ENCODE measurements around the gene CDH13.

CDH13 gene

GRCh38 chr16:83762141-83762991 lies 1135.6 kb downstream of the CDH13 start:
- H3K9me3 ChIP-seq (ENCODE audit: control insufficient read depth in 5 of 5, low read length in 5 of 5), result peaks cover 0 to 10% (median 2%) of the 10 kb centered on the region in 5 donors
- no peaks in the 10 kb centered on the region for H3K4me1 ChIP-seq (ENCODE audit: control insufficient read depth in 5 of 5, insufficient read depth in 5 of 5, low read length in 5 of 5)
- H3K27me3 ChIP-seq (ENCODE audit: control insufficient read depth in 5 of 5, insufficient read depth in 4 of 5, low read length in 5 of 5), result no peaks in the 10 kb centered on the region
- no peak overlapping the region for H3K9ac ChIP-seq (ENCODE audit: low read length in 5 of 5)
- H3K27ac ChIP-seq (ENCODE audit: low read depth, low read length), result no peak overlapping the region
- H3K36me3 ChIP-seq (ENCODE audit: control insufficient read depth in 5 of 5, insufficient read depth in 5 of 5, low read length in 5 of 5), result no peaks in the 10 kb centered on the region
- H3K4me3 ChIP-seq (ENCODE audit: low read depth in 1 of 5, low read length in 5 of 5), result no peak overlapping the region

GRCh38 chr16:83762992-83763358 lies 1136.2 kb downstream of the CDH13 start:
- H3K9me3 ChIP-seq (ENCODE audit: control insufficient read depth in 5 of 5, low read length in 5 of 5), result peaks cover 0 to 10% (median 2%) of the 10 kb centered on the region in 5 donors
- no peaks in the 10 kb centered on the region for H3K27me3 ChIP-seq (ENCODE audit: control insufficient read depth in 5 of 5, insufficient read depth in 4 of 5, low read length in 5 of 5)
- H3K36me3 ChIP-seq (ENCODE audit: control insufficient read depth in 5 of 5, insufficient read depth in 5 of 5, low read length in 5 of 5), result no peaks in the 10 kb centered on the region
- H3K27ac ChIP-seq (ENCODE audit: low read depth, low read length), result no peak overlapping the region
- no peak overlapping the region for H3K9ac ChIP-seq (ENCODE audit: low read length in 5 of 5)
- H3K4me1 ChIP-seq (ENCODE audit: control insufficient read depth in 5 of 5, insufficient read depth in 5 of 5, low read length in 5 of 5), result no peaks in the 10 kb centered on the region
- H3K4me3 ChIP-seq (ENCODE audit: low read depth in 1 of 5, low read length in 5 of 5), result no peak overlapping the region

GRCh38 chr16:83768986-83769385 lies 1142.2 kb downstream of the CDH13 start:
- Histone ChIP-seq H3K4me1 (ENCODE audit: control insufficient read depth in 5 of 5, insufficient read depth in 5 of 5, low read length in 5 of 5) (peaks cover 0 to 24% (median 12%) of the 10 kb centered on the region in 5 donors), H3K27ac (ENCODE audit: low read depth, low read length) (no peak overlapping the region), H3K36me3 (ENCODE audit: control insufficient read depth in 5 of 5, insufficient read depth in 5 of 5, low read length in 5 of 5) (no peaks in the 10 kb centered on the region), H3K9me3 (ENCODE audit: control insufficient read depth in 5 of 5, low read length in 5 of 5) (no peaks in the 10 kb centered on the region), H3K9ac (ENCODE audit: low read length in 5 of 5) (no peak overlapping the region), H3K27me3 (ENCODE audit: control insufficient read depth in 5 of 5, insufficient read depth in 4 of 5, low read length in 5 of 5) (no peaks in the 10 kb centered on the region), H3K4me3 (ENCODE audit: low read depth in 1 of 5, low read length in 5 of 5) (no peak overlapping the region)

GRCh38 chr16:83769397-83770008 lies 1142.7 kb downstream of the CDH13 start:
- peaks cover 0 to 24% (median 12%) of the 10 kb centered on the region in 5 donors for H3K4me1 ChIP-seq (ENCODE audit: control insufficient read depth in 5 of 5, insufficient read depth in 5 of 5, low read length in 5 of 5)
- H3K27ac ChIP-seq (ENCODE audit: low read depth, low read length), result no peak overlapping the region
- H3K9ac ChIP-seq (ENCODE audit: low read length in 5 of 5), result no peak overlapping the region
- H3K4me3 ChIP-seq (ENCODE audit: low read depth in 1 of 5, low read length in 5 of 5), result no peak overlapping the region
- no peaks in the 10 kb centered on the region for H3K9me3 ChIP-seq (ENCODE audit: control insufficient read depth in 5 of 5, low read length in 5 of 5)
- H3K36me3 ChIP-seq (ENCODE audit: control insufficient read depth in 5 of 5, insufficient read depth in 5 of 5, low read length in 5 of 5), result no peaks in the 10 kb centered on the region
- no peaks in the 10 kb centered on the region for H3K27me3 ChIP-seq (ENCODE audit: control insufficient read depth in 5 of 5, insufficient read depth in 4 of 5, low read length in 5 of 5)

- no peaks in the 10 kb centered on the region for H3K27me3 ChIP-seq (ENCODE audit: control insufficient read depth in 5 of 5, insufficient read depth in 4 of 5, low read length in 5 of 5)
- H3K4me3 ChIP-seq (ENCODE audit: low read depth in 1 of 5, low read length in 5 of 5), result no peak overlapping the region
- no peaks in the 10 kb centered on the region for H3K36me3 ChIP-seq (ENCODE audit: control insufficient read depth in 5 of 5, insufficient read depth in 5 of 5, low read length in 5 of 5)
- no peaks in the 10 kb centered on the region for H3K9me3 ChIP-seq (ENCODE audit: control insufficient read depth in 5 of 5, low read length in 5 of 5)
- peaks cover 0 to 24% (median 12%) of the 10 kb centered on the region in 5 donors for H3K4me1 ChIP-seq (ENCODE audit: control insufficient read depth in 5 of 5, insufficient read depth in 5 of 5, low read length in 5 of 5)
- no peak overlapping the region for H3K27ac ChIP-seq (ENCODE audit: low read depth, low read length)
- H3K9ac ChIP-seq (ENCODE audit: low read length in 5 of 5), result no peak overlapping the region
These were observed 1144.7 kb downstream of the CDH13 start for GRCh38 chr16:83771306-83771942.

- no peak overlapping the region for H3K27ac ChIP-seq (ENCODE audit: low read depth, low read length)
- H3K27me3 ChIP-seq (ENCODE audit: control insufficient read depth in 5 of 5, insufficient read depth in 4 of 5, low read length in 5 of 5), result no peaks in the 10 kb centered on the region
- no peak overlapping the region for H3K9ac ChIP-seq (ENCODE audit: low read length in 5 of 5)
- no peaks in the 10 kb centered on the region for H3K36me3 ChIP-seq (ENCODE audit: control insufficient read depth in 5 of 5, insufficient read depth in 5 of 5, low read length in 5 of 5)
- H3K9me3 ChIP-seq (ENCODE audit: control insufficient read depth in 5 of 5, low read length in 5 of 5), result no peaks in the 10 kb centered on the region
- no peak overlapping the region for H3K4me3 ChIP-seq (ENCODE audit: low read depth in 1 of 5, low read length in 5 of 5)
- H3K4me1 ChIP-seq (ENCODE audit: control insufficient read depth in 5 of 5, insufficient read depth in 5 of 5, low read length in 5 of 5), result peaks cover 0 to 24% (median 12%) of the 10 kb centered on the region in 5 donors
These were observed 1146.0 kb downstream of the CDH13 start for GRCh38 chr16:83772806-83773205.

- Histone ChIP-seq H3K4me1 (ENCODE audit: control insufficient read depth in 5 of 5, insufficient read depth in 5 of 5, low read length in 5 of 5) (peaks cover 0 to 20% (median 12%) of the 10 kb centered on the region in 5 donors), H3K4me3 (ENCODE audit: low read depth in 1 of 5, low read length in 5 of 5) (no peak overlapping the region), H3K9ac (ENCODE audit: low read length in 5 of 5) (no peak overlapping the region), H3K9me3 (ENCODE audit: control insufficient read depth in 5 of 5, low read length in 5 of 5) (no peaks in the 10 kb centered on the region), H3K27me3 (ENCODE audit: control insufficient read depth in 5 of 5, insufficient read depth in 4 of 5, low read length in 5 of 5) (no peaks in the 10 kb centered on the region), H3K36me3 (ENCODE audit: control insufficient read depth in 5 of 5, insufficient read depth in 5 of 5, low read length in 5 of 5) (no peaks in the 10 kb centered on the region), H3K27ac (ENCODE audit: low read depth, low read length) (no peak overlapping the region)
These were observed 1147.3 kb downstream of the CDH13 start for GRCh38 chr16:83774066-83774465.

- Histone ChIP-seq H3K4me1 (ENCODE audit: control insufficient read depth in 5 of 5, insufficient read depth in 5 of 5, low read length in 5 of 5) (peaks cover 0 to 17% (median 10%) of the 10 kb centered on the region in 5 donors), H3K9ac (ENCODE audit: low read length in 5 of 5) (no peak overlapping the region), H3K36me3 (ENCODE audit: control insufficient read depth in 5 of 5, insufficient read depth in 5 of 5, low read length in 5 of 5) (no peaks in the 10 kb centered on the region), H3K9me3 (ENCODE audit: control insufficient read depth in 5 of 5, low read length in 5 of 5) (no peaks in the 10 kb centered on the region), H3K4me3 (ENCODE audit: low read depth in 1 of 5, low read length in 5 of 5) (no peak overlapping the region), H3K27me3 (ENCODE audit: control insufficient read depth in 5 of 5, insufficient read depth in 4 of 5, low read length in 5 of 5) (no peaks in the 10 kb centered on the region), H3K27ac (ENCODE audit: low read depth, low read length) (no peak overlapping the region)
These were observed 1150.2 kb downstream of the CDH13 start for GRCh38 chr16:83776944-83777343.

- Histone ChIP-seq H3K4me3 (ENCODE audit: low read depth in 1 of 5, low read length in 5 of 5) (peak overlapping the region in 3 of 5 donors; percentile 12 to 36 (median 26)), H3K9ac (ENCODE audit: low read length in 5 of 5) (peak overlapping the region in 1 of 5 donors; percentile 49), H3K4me1 (ENCODE audit: control insufficient read depth in 5 of 5, insufficient read depth in 5 of 5, low read length in 5 of 5) (peaks cover 0 to 17% (median 9%) of the 10 kb centered on the region in 5 donors), H3K9me3 (ENCODE audit: control insufficient read depth in 5 of 5, low read length in 5 of 5) (no peaks in the 10 kb centered on the region), H3K36me3 (ENCODE audit: control insufficient read depth in 5 of 5, insufficient read depth in 5 of 5, low read length in 5 of 5) (peaks cover 0 to 3% (median 0%) of the 10 kb centered on the region in 5 donors), H3K27me3 (ENCODE audit: control insufficient read depth in 5 of 5, insufficient read depth in 4 of 5, low read length in 5 of 5) (peaks cover 0 to 3% (median 0%) of the 10 kb centered on the region in 5 donors), H3K27ac (ENCODE audit: low read depth, low read length) (no peak overlapping the region)
These were observed 1153.1 kb downstream of the CDH13 start for GRCh38 chr16:83779886-83780285.

- H3K9me3 ChIP-seq (ENCODE audit: control insufficient read depth in 5 of 5, low read length in 5 of 5), result no peaks in the 10 kb centered on the region
- H3K36me3 ChIP-seq (ENCODE audit: control insufficient read depth in 5 of 5, insufficient read depth in 5 of 5, low read length in 5 of 5), result peaks cover 0 to 3% (median 0%) of the 10 kb centered on the region in 5 donors
- H3K9ac ChIP-seq (ENCODE audit: low read length in 5 of 5), result no peak overlapping the region
- no peak overlapping the region for H3K27ac ChIP-seq (ENCODE audit: low read depth, low read length)
- peaks cover 0 to under 1% (median 0%) of the 10 kb centered on the region in 5 donors for H3K4me1 ChIP-seq (ENCODE audit: control insufficient read depth in 5 of 5, insufficient read depth in 5 of 5, low read length in 5 of 5)
- H3K4me3 ChIP-seq (ENCODE audit: low read depth in 1 of 5, low read length in 5 of 5), result no peak overlapping the region
- H3K27me3 ChIP-seq (ENCODE audit: control insufficient read depth in 5 of 5, insufficient read depth in 4 of 5, low read length in 5 of 5), result peaks cover 0 to 3% (median 0%) of the 10 kb centered on the region in 5 donors
These were observed 1158.7 kb downstream of the CDH13 start for GRCh38 chr16:83785455-83785854.
